H1 (cell line): ENCODE data around the gene GTF2F2. TPM values are rescaled to one million over a fixed set of nuclear protein-coding genes. Genes with fewer than 3 reads are reported as not detected.

ENCODE experiments used
- CTCF ChIA-PET: fragments of 300-600 bp; sonication (Branson Sonifier 250); formaldehyde crosslinking; loops from one replicate; lab custom pipeline; 2021; ENCODE audit not compliant: partially characterized antibody; lab: Charles Lee
- POLR2A ChIA-PET: fragments of 300-600 bp; sonication (Branson Sonifier 250); formaldehyde crosslinking; loops from one replicate; lab custom pipeline; 2021; ENCODE audit warnings: inconsistent platforms; ENCODE audit not compliant: partially characterized antibody; lab: Charles Lee
- DNase-seq, 2 experiments: peaks; one replicate each; pipeline versions ENCODE4 v3.0.0 to v3.0.0-alpha.2; 2010 to 2022; ENCODE audit warnings: low spot score in 2 of 2, low read depth in 1 of 2, mixed read lengths in 1 of 2
- FAIRE-seq: peaks from 2 replicates; lab custom pipeline; 2011; peaks lifted over from hg19 to GRCh38; lab: Jason Lieb, UNC
- H2AFZ ChIP-seq: 2 replicates; pipeline ENCODE4 v1.8.1; 2012; ENCODE audit warnings: low read length, inconsistent platforms
- H2AK5ac ChIP-seq: 2 replicates; pipeline ENCODE4 v1.6.1; 2013; ENCODE audit warnings: low read depth, low read length
- H2BK120ac ChIP-seq: replicated peaks from 2 replicates; pipeline ENCODE3; 2013; ENCODE audit warnings: low read depth, low read length, inconsistent platforms
- H2BK12ac ChIP-seq: 2 replicates; pipeline ENCODE4 v1.6.1; 2013; ENCODE audit warnings: low read depth, low read length
- H2BK15ac ChIP-seq: 2 replicates; pipeline ENCODE4 v1.6.1; 2013; ENCODE audit warnings: low read length
- H2BK20ac ChIP-seq: 2 replicates; pipeline ENCODE4 v1.6.1; 2013; ENCODE audit warnings: low read length
- H2BK5ac ChIP-seq: 2 replicates; pipeline ENCODE4 v1.6.1; 2013; ENCODE audit warnings: low read depth, low read length
- H3K14ac ChIP-seq: 2 replicates; pipeline ENCODE4 v1.6.1; 2013; ENCODE audit warnings: inconsistent platforms; ENCODE audit not compliant: insufficient read length
- H3K18ac ChIP-seq: 2 replicates; pipeline ENCODE4 v1.6.1; 2013; ENCODE audit warnings: low read length; ENCODE audit errors: extremely low read depth
- H3K23ac ChIP-seq: 2 replicates; pipeline ENCODE4 v1.6.1; 2013; ENCODE audit warnings: inconsistent platforms; ENCODE audit not compliant: insufficient read length
- H3K23me2 ChIP-seq: 2 replicates; pipeline ENCODE4 v1.6.1; 2013; ENCODE audit warnings: low read depth, low read length
- H3K27ac ChIP-seq: 2 replicates; pipeline ENCODE4 v1.6.1; 2011; ENCODE audit warnings: low read depth, low read length, inconsistent platforms
- H3K27me3 ChIP-seq, 4 experiments: replicated peaks in 1 of 4; 1 replicate in 1 of 4; 2 replicates in 3 of 4; pipeline versions ENCODE4 v1.6.1 to v1.8.1; 2011 to 2013; ENCODE audit warnings: low read length in 3 of 4, mild to moderate bottlenecking in 3 of 4, inconsistent platforms in 2 of 4, mixed read lengths in 2 of 4, moderate library complexity in 1 of 4; ENCODE audit not compliant: control insufficient read depth in 3 of 4, insufficient read depth in 3 of 4; ENCODE audit errors: extremely low read depth in 1 of 4
- H3K36me3 ChIP-seq, 4 experiments: 2 replicates each; pipeline versions ENCODE4 v1.6.1 to v1.8.1; 2011 to 2013; ENCODE audit warnings: mild to moderate bottlenecking in 4 of 4, low read length in 3 of 4, moderate library complexity in 2 of 4, control low read depth in 1 of 4, inconsistent platforms in 1 of 4; ENCODE audit not compliant: insufficient read depth in 4 of 4, control insufficient read depth in 2 of 4
- H3K4ac ChIP-seq: replicated peaks from 2 replicates; pipeline ENCODE3; 2013; ENCODE audit warnings: low read length, low read depth, mixed read lengths, inconsistent platforms; ENCODE audit not compliant: insufficient read length
- H3K4me1 ChIP-seq, 4 experiments: replicated peaks in 1 of 4; 1 replicate in 1 of 4; 2 replicates in 3 of 4; pipeline versions ENCODE4 v1.6.1 to v1.8.1; 2011 to 2013; ENCODE audit warnings: low read length in 3 of 4, inconsistent platforms in 2 of 4, mixed read lengths in 1 of 4; ENCODE audit not compliant: insufficient read depth in 4 of 4, control insufficient read depth in 3 of 4
- H3K4me2 ChIP-seq, 2 experiments: 2 replicates each; pipeline versions ENCODE4 v1.6.1 to v1.8.1; 2011 to 2013; ENCODE audit warnings: low read depth in 2 of 2, low read length in 2 of 2, control low read depth in 1 of 2, inconsistent platforms in 1 of 2, mild to moderate bottlenecking in 1 of 2; ENCODE audit not compliant: insufficient read depth in 1 of 2
- H3K4me3 ChIP-seq, 4 experiments: fragments of 200-600, 300-600 bp in 1 of 4; sonication (generic), shearing (Covaris generic), sonication (Bioruptor Twin) in 1 of 4; 2 replicates each; pipeline versions ENCODE4 v1.5.1 to v1.8.1; 2011 to 2016; ENCODE audit warnings: low read length in 4 of 4, low read depth in 3 of 4, control low read depth in 2 of 4, inconsistent platforms in 2 of 4, mild to moderate bottlenecking in 2 of 4, mixed read lengths in 1 of 4, moderate library complexity in 1 of 4; ENCODE audit not compliant: insufficient read depth in 2 of 4; ENCODE audit errors: extremely low read depth in 1 of 4
- H3K56ac ChIP-seq: replicated peaks from 2 replicates; pipeline ENCODE3; 2013; ENCODE audit warnings: low read depth, mild to moderate bottlenecking, mixed read lengths, low read length, inconsistent platforms; ENCODE audit not compliant: insufficient read length
- H3K79me1 ChIP-seq: 2 replicates; pipeline ENCODE4 v1.6.1; 2013; ENCODE audit warnings: low read depth, low read length, control low read depth
- H3K79me2 ChIP-seq, 2 experiments: 2 replicates each; pipeline versions ENCODE4 v1.6.1 to v1.8.1; 2012 to 2013; ENCODE audit warnings: low read length in 2 of 2, mild to moderate bottlenecking in 2 of 2, inconsistent platforms in 1 of 2; ENCODE audit not compliant: insufficient read depth in 2 of 2, control insufficient read depth in 1 of 2
- H3K9ac ChIP-seq, 4 experiments: replicated peaks in 1 of 4; 1 replicate in 1 of 4; 2 replicates in 3 of 4; pipeline versions ENCODE4 v1.6.1 to v1.8.1; 2011 to 2013; ENCODE audit warnings: low read depth in 3 of 4, low read length in 3 of 4, control low read depth in 2 of 4, mild to moderate bottlenecking in 2 of 4, moderate library complexity in 2 of 4, inconsistent platforms in 1 of 4; ENCODE audit errors: extremely low read depth in 1 of 4
- H3K9me3 ChIP-seq, 2 experiments: 2 replicates each; pipeline versions ENCODE4 v1.6.1 to v1.8.1; 2012 to 2013; ENCODE audit warnings: mild to moderate bottlenecking in 2 of 2, moderate library complexity in 2 of 2, control low read depth in 1 of 2, inconsistent platforms in 1 of 2, low read depth in 1 of 2, low read length in 1 of 2, mixed read lengths in 1 of 2; ENCODE audit not compliant: insufficient read depth in 2 of 2
- H4K20me1 ChIP-seq, 2 experiments: replicated peaks in 1 of 2; 2 replicates each; pipeline versions ENCODE3 to v1.8.1; 2011 to 2013; ENCODE audit warnings: inconsistent platforms in 2 of 2, low read length in 2 of 2, mild to moderate bottlenecking in 1 of 2; ENCODE audit not compliant: insufficient read depth in 2 of 2, control insufficient read depth in 1 of 2
- H4K5ac ChIP-seq: 2 replicates; pipeline ENCODE4 v1.6.1; 2013; ENCODE audit warnings: low read length, low read depth, mixed read lengths, inconsistent platforms; ENCODE audit not compliant: insufficient read length
- H4K8ac ChIP-seq: 2 replicates; pipeline ENCODE4 v1.8.0; 2013; ENCODE audit warnings: mild to moderate bottlenecking, moderate library complexity, low read length, inconsistent platforms; ENCODE audit not compliant: insufficient read depth; ENCODE audit errors: extremely low read depth
- H4K91ac ChIP-seq: replicated peaks from 2 replicates; pipeline ENCODE3; 2013; ENCODE audit warnings: low read length, mixed read lengths, inconsistent platforms; ENCODE audit not compliant: insufficient read length
- BACH1 ChIP-seq: IDR thresholded peaks from 2 replicates; pipeline ENCODE4 v1.6.1; 2012; ENCODE audit warnings: low read length, improper control_type of control experiment
- CBX8 ChIP-seq: fragments of 300-800, 300-1000 bp; sonication (generic); IDR thresholded peaks from 2 replicates; pipeline ENCODE4 v1.7.1; 2016; ENCODE audit warnings: low read depth, low read length, borderline replicate concordance
- CHD1 ChIP-seq: IDR thresholded peaks from 2 replicates; pipeline ENCODE4 v1.6.1; 2012; ENCODE audit warnings: low read depth, low read length, improper control_type of control experiment
- EGR1 ChIP-seq: IDR thresholded peaks from 2 replicates; pipeline ENCODE4 v1.6.1; 2011; ENCODE audit warnings: low read depth, low read length, borderline replicate concordance
- EP300 ChIP-seq, 2 experiments: IDR thresholded peaks; 1 replicate in 1 of 2; 2 replicates in 1 of 2; pipeline ENCODE4 v1.6.1; 2011 to 2012; ENCODE audit warnings: low read depth in 2 of 2, low read length in 2 of 2, mild to moderate bottlenecking in 2 of 2, borderline replicate concordance in 1 of 2, inconsistent platforms in 1 of 2, moderate library complexity in 1 of 2
- NRF1 ChIP-seq: IDR thresholded peaks from 2 replicates; pipeline ENCODE4 v1.6.1; 2011; ENCODE audit warnings: mild to moderate bottlenecking, low read depth, low read length, improper control_type of control experiment
- POLR2AphosphoS5 ChIP-seq: IDR thresholded peaks from 2 replicates; pipeline ENCODE4 v1.6.1; 2011; ENCODE audit warnings: low read depth, low read length
- RFX5 ChIP-seq: IDR thresholded peaks from 2 replicates; pipeline ENCODE4 v1.6.1; 2011; ENCODE audit warnings: low read depth, low read length, improper control_type of control experiment, borderline replicate concordance
- RXRA ChIP-seq: IDR thresholded peaks from 2 replicates; pipeline ENCODE4 v1.6.1; 2011; ENCODE audit warnings: low read depth, mild to moderate bottlenecking, low read length, moderate library complexity; ENCODE audit not compliant: insufficient read depth
- SIN3A ChIP-seq, 2 experiments: IDR thresholded peaks in 1 of 2; conservative IDR thresholded peaks in 1 of 2; 2 replicates each; pipeline ENCODE4 v1.6.1; 2011 to 2012; ENCODE audit warnings: low read length in 2 of 2, improper control_type of control experiment in 1 of 2, low read depth in 1 of 2, mild to moderate bottlenecking in 1 of 2
- SRF ChIP-seq: IDR thresholded peaks from 2 replicates; pipeline ENCODE4 v1.6.1; 2011; ENCODE audit warnings: mild to moderate bottlenecking, low read depth, low read length, moderate library complexity
- SUZ12 ChIP-seq: fragments of 200-600 bp; sonication (generic); IDR thresholded peaks from 2 replicates; pipeline ENCODE4 v1.6.1; 2012; ENCODE audit warnings: mild to moderate bottlenecking, inconsistent platforms, low read length, moderate library complexity, mixed read lengths
- TEAD4 ChIP-seq: IDR thresholded peaks from 2 replicates; pipeline ENCODE4 v1.6.1; 2012; ENCODE audit warnings: low read depth, low read length, inconsistent platforms, mixed read lengths
- WGBS, 2 experiments: shearing (Covaris generic) in 1 of 2; methylation state at CpG; one replicate each; pipeline versions ENCODE4 v1.1.6 to v1.1.7; 2013 to 2015; ENCODE audit warnings: low lambda C conversion rate in 2 of 2, mixed read lengths in 2 of 2, inconsistent platforms in 1 of 2, low coverage in 1 of 2, missing lambda C conversion rate in 1 of 2; ENCODE audit not compliant: insufficient replicate concordance in 2 of 2, insufficient coverage in 1 of 2, insufficient read length in 1 of 2; ENCODE audit errors: extremely low coverage in 1 of 2, missing lambda C conversion rate in 1 of 2; 5-methylcytosine and 5-hydroxymethylcytosine counted together
- polyA plus RNA-seq, 7 experiments: library from polyadenylated mRNA; depleted of rRNA in 3 of 7; stranded (reverse) in 5 of 7; unstranded in 2 of 7; fragments of >200 nt in 5 of 7; fragments of 200-250 nt in 2 of 7; gene quantifications; 1 replicate in 5 of 7; 2 replicates in 1 of 7; 4 replicates in 1 of 7; pipeline versions ENCODE4 v1.2.1 to v1.2.3, GENCODE V29; 2011 to 2013; ENCODE audit warnings: missing spikeins in 2 of 7, mixed read lengths in 2 of 7
- total RNA-seq: library from RNA; stranded (reverse); fragmentation: NEBNext Ultra II Directional; extraction: Animal tissue kit (Norgen Biotek cat#: 25700); gene quantifications from 2 replicates; pipeline ENCODE4 v1.2.1, GENCODE V29; 2021

Gene GTF2F2
- total and polyA plus RNA-seq, 2 of the 8 experiments (the other 6 are each of a cell fraction or from before 2014, with no cell fraction given), result 10.8 to 31.1 TPM

DNA sequence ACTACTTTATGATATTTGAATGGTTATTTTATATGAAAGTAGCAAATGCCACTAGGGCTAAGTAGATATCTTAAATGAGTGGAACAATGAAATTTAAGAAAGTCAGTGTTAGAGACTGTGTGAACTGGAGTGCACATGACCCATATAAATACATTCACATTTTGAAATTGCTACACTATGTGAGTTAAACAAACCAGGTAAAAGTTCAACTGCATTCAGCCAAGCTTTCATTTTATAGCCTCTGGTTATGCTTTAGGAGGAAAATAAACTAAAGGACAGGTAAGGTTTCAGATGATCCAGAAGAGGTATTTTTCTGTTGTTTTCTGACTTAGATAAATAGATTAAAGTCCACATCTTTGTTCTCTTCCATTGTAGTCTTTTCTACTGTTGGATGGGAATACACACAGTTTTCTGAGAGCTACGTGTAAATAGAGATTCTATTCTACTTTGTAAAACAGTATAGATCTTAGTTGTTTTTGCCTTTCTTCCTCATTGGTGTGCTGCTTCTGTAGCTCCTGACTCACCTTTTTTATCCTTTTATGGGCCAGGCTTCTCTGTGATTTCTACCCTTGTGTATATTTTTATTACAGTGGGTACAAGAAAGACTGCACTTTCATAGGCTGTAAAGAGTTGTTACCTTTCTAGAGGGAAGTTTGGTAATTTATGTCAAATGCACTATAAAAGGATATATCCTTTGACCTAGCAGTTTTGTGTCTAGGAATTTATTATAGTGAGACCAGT, 135.1 kb downstream of the GTF2F2 start:
- no peak for FAIRE-seq
- Histone ChIP-seq H2AK5ac (no peak overlapping the region), H3K23ac (no peak overlapping the region)
- TF ChIP-seq RXRA, result no peak
- TF ChIP-seq RFX5, result no peak
- no peak for TF ChIP-seq EP300 (IDR thresholded peaks at IDR 0.05; ENCODE audit: borderline replicate concordance in 1 of 2, low read depth in 2 of 2, low read length in 2 of 2)
- TF ChIP-seq SRF, result no peak
- TF ChIP-seq TEAD4, result no peak
- TF ChIP-seq CHD1, result no peak
- TF ChIP-seq SUZ12, result no peak
- TF ChIP-seq EGR1, result no peak
- no peak for TF ChIP-seq BACH1
- no peak for TF ChIP-seq POLR2AphosphoS5
- no peak for TF ChIP-seq SIN3A (conservative IDR thresholded peaks at IDR 0.05 in 1 of 2, IDR thresholded peaks at IDR 0.05 in 1 of 2; ENCODE audit: low read depth in 1 of 2, low read length in 2 of 2)
- no peak for TF ChIP-seq NRF1
- no peak for TF ChIP-seq CBX8

More for the DNA sequence above, 135.1 kb downstream of the GTF2F2 start:
- Histone ChIP-seq H3K9ac (no peak overlapping the region), H3K14ac (no peak overlapping the region), H3K36me3 (peaks cover 0 to 13% (median 0%) of the 10 kb centered on the region in 4 experiments; a peak in 1 of 8 replicates), H3K4ac (no peak overlapping the region), H2BK20ac (no peak overlapping the region), H4K20me1 (no peaks in the 10 kb centered on the region), H3K79me1 (no peaks in the 10 kb centered on the region), H3K18ac (no peak overlapping the region), H3K56ac (no peak overlapping the region), H3K79me2 (no peaks in the 10 kb centered on the region), H4K5ac (no peak overlapping the region), H2BK12ac (no peak overlapping the region), H3K27me3 (no peaks in the 10 kb centered on the region), H3K4me1 (no peaks in the 10 kb centered on the region), H3K27ac (no peak overlapping the region), H2BK5ac (no peak overlapping the region), H4K8ac (no peak overlapping the region), H4K91ac (no peak overlapping the region), H3K23me2 (no peaks in the 10 kb centered on the region), H3K9me3 (no peaks in the 10 kb centered on the region), H2BK15ac (no peak overlapping the region), H2BK120ac (no peak overlapping the region), H2AFZ (no peak overlapping the region), H3K4me2 (no peak overlapping the region), H3K4me3 (no peak overlapping the region)
- POLR2A ChIA-PET, result no interaction called here
- WGBS, 2 experiments, result 96% methylated on average over 1 of the region's 1 CpG; no CpG with 5 or more reads in 1 of the 2 experiments
- CTCF ChIA-PET, result interaction anchor here (1.1 kb wide), 1 partner anchor 14 kb away, joined by 3 read pairs; no protein-coding TSS in a partner anchor
- DNase-seq, result no peak
